GM18907 (cell line): Measurements from ENCODE around the gene PTBP3.
A peak's percentile ranks its signal among the peaks of the same experiment; 100 is the strongest.
"Not testable (repeated sequence)": the region's sequence is repeated elsewhere in the genome, so short reads cannot be mapped to it uniquely, and the experiment has no call there.

Experiments
- ATAC-seq: cut with Tn5 transposase; IDR thresholded peaks from one replicate; pipeline ENCODE4 v1.9.1; 2021; ENCODE audit warnings: mild to moderate bottlenecking, moderate library complexity; ENCODE audit not compliant: unreplicated experiment

Gene PTBP3

GRCh38 chr9:112273876-112274275 is 59.5 kb downstream of the PTBP3 start:
- no peak for ATAC-seq

DNA sequence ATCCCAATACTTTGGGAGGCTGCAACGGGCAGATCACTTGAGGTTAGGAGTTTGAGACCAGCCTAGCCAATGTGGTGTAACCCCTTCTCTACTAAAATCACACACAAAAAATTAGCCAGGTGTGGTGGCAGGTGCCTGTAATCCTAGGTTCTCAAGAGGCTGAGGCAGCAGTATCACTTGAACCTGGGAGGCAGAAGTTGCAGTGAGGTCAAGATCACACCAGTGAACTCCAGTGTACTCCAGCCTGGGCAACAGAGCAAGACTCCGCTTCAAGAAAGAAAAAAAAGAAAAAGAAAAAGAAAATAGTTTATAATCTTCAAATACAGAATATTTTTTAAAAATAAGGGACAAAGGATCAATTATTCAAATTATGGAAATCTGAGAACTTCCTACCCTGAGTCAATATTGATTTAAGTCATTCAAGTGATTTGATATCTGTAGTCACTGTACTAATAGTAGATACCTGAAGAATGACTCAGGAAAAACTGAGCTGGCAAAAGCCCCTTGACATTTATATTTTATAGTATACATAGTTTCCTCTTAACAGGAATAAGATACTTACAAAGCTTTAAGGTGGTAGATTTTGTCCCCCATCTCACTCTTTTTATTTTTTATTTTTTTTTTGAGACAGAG is 61.8 kb downstream of the PTBP3 start:
- no peak for ATAC-seq

DNA sequence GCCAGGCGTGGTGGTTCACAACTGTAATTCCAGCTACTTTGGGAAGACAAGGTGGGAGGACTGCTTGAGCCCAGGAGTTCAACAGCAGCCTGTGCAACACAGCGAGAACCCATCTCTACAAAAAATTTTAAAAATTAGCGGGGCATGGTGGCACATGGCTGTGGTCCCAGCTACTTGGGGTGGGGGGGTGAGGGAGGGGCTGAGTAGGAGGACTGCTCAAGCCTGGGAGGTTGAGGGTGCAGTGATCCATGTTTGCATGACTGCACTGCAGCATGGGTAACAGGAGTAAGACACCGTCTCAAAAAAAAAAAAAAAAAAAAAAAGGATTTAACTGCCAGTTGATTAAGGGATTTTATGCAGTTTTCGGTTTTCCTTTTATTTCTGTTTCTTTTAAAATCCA is 65.0 kb downstream of the PTBP3 start:
- no peak for ATAC-seq

GRCh38 chr9:112267086-112267485 is 66.3 kb downstream of the PTBP3 start:
- not testable (repeated sequence) for ATAC-seq

DNA sequence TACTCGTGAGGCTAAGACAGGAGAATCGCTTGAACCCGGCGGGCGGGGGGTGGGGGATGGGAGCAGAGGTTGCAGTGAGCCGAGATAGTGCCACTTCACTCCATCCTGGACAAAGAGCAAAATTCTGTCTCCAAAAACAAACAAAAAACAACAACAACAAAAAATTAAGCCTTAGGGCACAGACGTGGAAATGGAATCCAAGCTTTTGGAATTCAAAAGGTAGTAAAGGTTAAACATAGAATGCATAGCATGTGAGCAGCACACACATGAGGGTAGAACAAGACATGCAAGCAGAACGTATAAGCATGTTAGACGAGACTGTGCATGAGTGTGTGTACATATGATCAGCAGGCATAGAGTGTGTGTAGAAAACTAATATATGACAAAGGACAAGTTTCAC is 68.0 kb downstream of the PTBP3 start:
- no peak for ATAC-seq

DNA sequence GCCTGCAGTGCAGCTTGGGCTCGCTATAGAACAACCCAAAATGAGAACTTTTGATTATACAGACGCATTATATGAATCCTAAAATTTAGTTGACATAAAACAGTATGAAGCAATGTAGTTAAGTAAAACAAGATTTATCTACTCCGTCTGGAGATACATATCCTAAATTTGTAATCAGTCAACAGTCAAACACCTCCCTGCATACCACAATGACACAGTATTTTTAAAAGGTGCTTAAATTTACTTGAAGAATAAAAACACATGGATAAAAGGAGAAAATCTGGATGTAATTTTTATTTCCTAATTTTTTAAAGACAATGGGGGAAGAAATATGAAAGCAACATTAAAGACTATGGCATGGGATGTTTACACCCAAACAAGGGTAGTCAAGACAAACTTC is 70.8 kb downstream of the PTBP3 start:
- no peak for ATAC-seq

DNA sequence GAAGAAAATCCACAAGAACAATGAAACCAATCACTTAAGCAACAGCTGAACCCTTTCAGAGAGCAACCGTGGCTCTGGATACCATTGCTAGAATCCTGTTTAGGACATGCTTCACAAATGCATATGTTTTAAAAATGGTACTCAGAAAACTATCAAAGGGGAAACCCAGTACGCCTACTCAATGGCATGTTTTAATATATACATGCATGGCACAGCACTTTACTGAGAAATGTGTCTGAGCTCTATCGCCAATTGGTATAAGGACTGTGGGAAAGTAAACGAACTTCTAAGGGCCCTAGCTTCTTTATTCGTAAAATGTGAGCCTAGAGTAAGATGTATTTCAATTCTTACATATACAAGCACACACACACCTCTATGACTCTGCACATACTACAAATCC is 72.3 kb downstream of the PTBP3 start:
- no peak for ATAC-seq

GRCh38 chr9:112258106-112258505 is 75.3 kb downstream of the PTBP3 start:
- ATAC-seq = no peak

GRCh38 chr9:112252194-112252593 is 81.2 kb downstream of the PTBP3 start:
- ATAC-seq = no peak

DNA sequence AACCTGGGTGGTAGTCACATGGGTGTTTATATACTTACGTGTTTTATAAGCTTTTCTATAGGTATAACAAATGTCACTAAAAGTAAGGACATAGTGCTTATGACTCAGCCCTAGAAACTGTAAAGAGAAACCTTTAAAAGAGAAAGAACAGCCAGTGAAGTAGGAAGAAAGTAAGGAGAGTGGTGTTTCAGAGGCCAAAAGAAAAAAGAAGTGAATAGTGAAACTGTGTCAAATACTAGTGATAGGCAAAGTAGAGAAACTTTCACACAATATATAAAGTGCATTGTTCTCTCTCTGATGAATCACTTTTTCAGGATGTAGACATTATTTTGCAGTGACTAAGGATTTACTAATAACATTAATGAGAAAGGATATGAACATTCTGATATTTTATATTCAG is 84.1 kb downstream of the PTBP3 start:
- peak; percentile 79 for ATAC-seq

DNA sequence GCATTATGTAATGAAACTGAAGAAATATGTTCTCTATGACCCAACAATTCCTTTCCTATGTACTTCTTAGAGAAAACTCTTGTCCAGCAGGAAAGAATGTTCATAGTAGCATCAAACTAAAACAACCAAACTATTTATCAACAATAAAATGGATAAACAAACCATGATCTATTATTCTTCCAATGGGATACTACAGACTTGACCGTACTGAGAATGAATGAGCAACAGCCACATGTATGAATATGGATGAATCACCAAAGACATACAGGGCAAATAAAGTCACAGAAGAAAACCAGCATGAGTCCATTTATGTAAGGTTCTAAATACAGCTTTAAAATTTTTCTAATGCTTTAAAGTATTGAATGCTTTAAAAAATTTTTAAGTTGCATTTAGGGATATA is 84.7 kb downstream of the PTBP3 start:
- no peak for ATAC-seq

GRCh38 chr9:112247090-112247489 is 86.3 kb downstream of the PTBP3 start:
- no peak for ATAC-seq

DNA sequence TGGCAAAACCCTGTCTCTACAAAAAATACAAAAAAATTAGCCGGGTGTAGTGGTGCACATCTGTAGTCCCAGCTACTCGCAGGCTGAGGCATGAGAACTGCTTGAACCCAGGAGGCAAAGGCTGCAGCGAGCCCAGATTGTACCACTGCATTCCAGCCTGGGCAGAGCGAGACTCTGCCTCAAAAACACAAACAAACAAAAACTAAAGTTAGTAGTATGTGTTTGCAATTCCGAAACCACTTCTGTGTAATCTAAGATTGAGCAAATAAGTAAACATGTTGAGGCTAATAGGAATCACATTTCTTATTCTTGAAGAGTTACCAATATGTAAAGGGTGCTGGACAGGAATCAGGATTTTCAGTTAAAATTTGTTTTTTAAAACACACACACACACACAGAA is 88.3 kb downstream of the PTBP3 start:
- ATAC-seq = no peak

- ATAC-seq = no peak
These were observed 91.1 kb downstream of the PTBP3 start for GRCh38 chr9:112242147-112242804.

- ATAC-seq = no peak
These were observed 91.9 kb downstream of the PTBP3 start for GRCh38 chr9:112241491-112241890.

GRCh38 chr9:112239708-112240107 is 93.7 kb downstream of the PTBP3 start:
- no peak for ATAC-seq

DNA sequence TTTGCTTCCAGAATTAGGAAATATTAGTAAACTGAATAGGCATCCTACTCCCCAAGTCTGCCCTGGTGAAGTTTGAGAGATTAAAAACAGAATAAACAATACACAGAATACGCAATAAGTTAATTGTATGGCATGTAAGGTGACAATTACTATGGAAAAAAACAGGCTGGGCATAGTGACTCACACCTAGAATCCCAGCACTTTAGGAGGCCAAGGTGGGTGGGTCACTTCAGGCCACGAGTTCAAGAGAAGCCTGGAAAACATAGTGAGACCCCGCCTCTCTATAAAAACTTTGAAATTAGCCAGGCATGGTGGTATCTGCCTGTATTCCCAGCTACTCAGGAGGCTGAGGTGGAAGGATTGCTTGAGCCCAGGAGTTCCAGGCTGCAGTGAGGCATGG is 94.1 kb downstream of the PTBP3 start:
- no peak for ATAC-seq

DNA sequence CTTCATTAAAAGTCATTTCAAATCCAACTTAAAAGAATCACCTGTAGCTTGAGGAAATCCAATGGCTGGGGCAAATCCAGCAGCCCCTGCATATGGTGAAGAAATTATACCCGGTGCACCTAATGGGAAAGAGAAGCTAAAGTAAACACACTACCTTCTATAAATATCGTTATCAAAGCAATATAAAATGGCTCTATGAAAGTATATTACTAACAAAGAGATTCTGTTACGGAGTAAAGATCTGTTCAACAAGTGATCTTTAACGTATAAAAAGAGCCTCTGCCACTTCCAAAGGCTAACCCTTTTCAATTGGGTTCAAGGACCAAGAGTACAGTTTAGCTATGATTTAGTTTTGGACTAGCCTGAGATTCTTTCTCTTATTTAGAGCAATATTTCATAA is 98.6 kb downstream of the PTBP3 start:
- ATAC-seq = no peak

DNA sequence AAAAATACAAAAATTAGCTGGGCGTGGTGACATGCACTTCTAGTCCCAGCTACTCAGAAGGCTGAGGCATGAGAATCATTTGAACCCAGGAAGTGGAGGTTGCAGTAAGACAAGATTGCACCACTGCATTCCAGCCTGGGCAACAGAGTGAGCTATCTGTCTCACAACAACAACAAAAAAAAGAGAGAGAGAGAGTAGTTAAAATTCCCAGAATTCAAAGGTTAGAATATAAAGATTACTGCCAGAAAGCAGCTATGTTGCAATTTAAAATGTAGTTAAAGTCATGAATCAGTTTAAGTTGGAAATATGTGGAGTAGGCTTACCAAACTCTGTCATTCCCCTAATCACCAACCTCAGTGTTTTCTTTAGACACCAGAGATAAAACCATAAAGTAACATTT is 99.7 kb downstream of the PTBP3 start:
- no peak for ATAC-seq

GRCh38 chr9:112232233-112232632 is 101.2 kb downstream of the PTBP3 start:
- no peak for ATAC-seq

- ATAC-seq = no peak
These were observed 107.3 kb downstream of the PTBP3 start for GRCh38 chr9:112226091-112226490.

GRCh38 chr9:112224401-112225289 is 108.8 kb downstream of the PTBP3 start:
- ATAC-seq = peak; percentile 72
